Measurements from ENCODE around the gene C1orf198.

C1orf198 gene

GRCh38 chr1:230828421-230828820 is 39.9 kb downstream of the C1orf198 start:
- no peak for DNase-seq

GRCh38 chr1:230827801-230828200 is 40.5 kb downstream of the C1orf198 start:
- no peak for DNase-seq

- no peak for DNase-seq
Observed at GRCh38 chr1:230827081-230827681, 41.1 kb downstream of the C1orf198 start.

- DNase-seq: no peak
Observed at GRCh38 chr1:230826166-230826875, 42.0 kb downstream of the C1orf198 start.

- DNase-seq: no peak
Observed at GRCh38 chr1:230825761-230826160, 42.6 kb downstream of the C1orf198 start.

GRCh38 chr1:230824919-230825721 is 43.2 kb downstream of the C1orf198 start:
- peak; percentile 36 to 80 (median 68) for DNase-seq

- no peak for DNase-seq
Observed at GRCh38 chr1:230824551-230824918, 43.8 kb downstream of the C1orf198 start.

- DNase-seq: no peak
Observed at GRCh38 chr1:230823931-230824381, 44.4 kb downstream of the C1orf198 start.

GRCh38 chr1:230823426-230823825 is 44.9 kb downstream of the C1orf198 start:
- DNase-seq: no peak

- no peak for DNase-seq
Observed at GRCh38 chr1:230822092-230822581, 46.2 kb downstream of the C1orf198 start.

GRCh38 chr1:230821346-230821745 is 47.0 kb downstream of the C1orf198 start:
- DNase-seq: no peak

- no peak for DNase-seq
Observed at GRCh38 chr1:230820568-230820967, 47.8 kb downstream of the C1orf198 start.

GRCh38 chr1:230819976-230820375 is 48.3 kb downstream of the C1orf198 start:
- no peak for DNase-seq

GRCh38 chr1:230818901-230819300 is 49.4 kb downstream of the C1orf198 start:
- no peak for DNase-seq

- no peak for DNase-seq
Observed at GRCh38 chr1:230818367-230818766, 50.0 kb downstream of the C1orf198 start.

- no peak for DNase-seq
Observed at GRCh38 chr1:230816018-230816417, 52.3 kb downstream of the C1orf198 start.

GRCh38 chr1:230814949-230815692 is 53.2 kb downstream of the C1orf198 start:
- no peak for DNase-seq

- DNase-seq: no peak
Observed at GRCh38 chr1:230812568-230812967, 55.8 kb downstream of the C1orf198 start.

- DNase-seq: no peak
Observed at GRCh38 chr1:230809256-230809990, 58.9 kb downstream of the C1orf198 start.

GRCh38 chr1:230808281-230808872 is 59.9 kb downstream of the C1orf198 start:
- DNase-seq: no peak

- no peak for DNase-seq
Observed at GRCh38 chr1:230807561-230808280, 60.6 kb downstream of the C1orf198 start.

All from suppressor macrophage (primary cell).